Prostate gland (tissue), 2 donors: Measurements from ENCODE around the gene FGF8.

ENCODE experiments used
- CTCF ChIP-seq, 4 experiments: fragments of 200-600 bp in 2 of 4; fragments of 450-650 bp in 2 of 4; sonication (generic) in 2 of 4; IDR thresholded peaks; 1 replicate in 3 of 4; 2 replicates in 1 of 4; pipeline ENCODE4 v1.5.1; 2016 to 2019; ENCODE audit warnings: antibody characterized with exemption in 4 of 4, mild to moderate bottlenecking in 2 of 4, moderate library complexity in 2 of 4
- POLR2A ChIP-seq: fragments of 450-650 bp; IDR thresholded peaks from one replicate; pipeline ENCODE4 v1.6.1; 2016; ENCODE audit warnings: antibody characterized with exemption, mild to moderate bottlenecking
- POLR2AphosphoS5 ChIP-seq: sonication (generic); formaldehyde crosslinking; IDR thresholded peaks from one replicate; pipeline ENCODE4 v1.6.1; 2017; ENCODE audit warnings: antibody characterized with exemption

DNA sequence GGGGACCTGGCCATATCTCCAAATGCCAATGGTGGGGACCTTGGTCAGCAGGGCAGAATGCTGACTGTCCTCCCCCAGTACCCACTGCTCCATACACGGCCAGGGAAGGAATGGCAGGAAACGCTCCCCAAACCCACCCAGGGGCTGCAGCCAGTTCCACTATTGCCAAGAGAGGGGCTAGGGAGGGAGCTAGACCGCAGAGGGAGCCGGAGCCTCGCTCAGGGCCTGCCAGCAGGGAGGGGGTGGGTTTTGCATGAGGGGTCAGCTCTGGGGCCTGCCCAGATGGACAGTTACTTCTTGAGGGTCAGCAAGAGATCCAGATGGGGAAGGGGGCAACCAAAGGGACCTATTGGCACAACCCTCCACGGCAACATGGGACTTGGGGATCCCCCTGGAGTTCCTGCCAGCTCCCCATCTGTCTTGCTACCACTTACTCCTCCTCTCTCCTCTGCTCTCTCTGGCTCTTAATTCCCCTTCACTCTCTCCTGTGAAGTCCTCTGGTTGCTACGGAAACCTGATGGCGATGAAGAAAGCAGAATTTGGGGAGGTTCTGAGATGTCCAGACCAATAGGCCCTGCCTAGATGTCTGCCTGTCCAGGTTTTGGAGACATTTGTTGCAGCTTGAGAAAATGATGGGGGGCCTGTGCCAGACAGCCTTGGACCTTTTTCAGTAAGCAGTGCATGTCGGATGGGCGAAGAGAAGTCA lies 12.6 kb downstream of the FGF8 start:
- TF ChIP-seq POLR2A (no peak), CTCF (IDR thresholded peaks at IDR 0.05) (no peak), POLR2AphosphoS5 (no peak)
